Fibroblast of mammary gland (primary cell): ENCODE measurements around the gene TRANK1.

Experiments used
- DNase-seq: peaks from one replicate; pipeline ENCODE4 v3.0.0-alpha.2; 2010; ENCODE audit warnings: low read depth
- H3K4me3 ChIP-seq: 2 replicates; pipeline ENCODE4 v1.5.1; 2011; ENCODE audit warnings: low read depth, mild to moderate bottlenecking, low read length, moderate library complexity; ENCODE audit not compliant: control insufficient read depth
- TF ChIP-seq, protein P1 (sequence below): conservative IDR thresholded peaks from 2 replicates; pipeline ENCODE4 v1.5.1; 2011; ENCODE audit warnings: low read depth, low read length, inconsistent platforms; ENCODE audit not compliant: control insufficient read depth, insufficient read depth

Gene TRANK1

DNA sequence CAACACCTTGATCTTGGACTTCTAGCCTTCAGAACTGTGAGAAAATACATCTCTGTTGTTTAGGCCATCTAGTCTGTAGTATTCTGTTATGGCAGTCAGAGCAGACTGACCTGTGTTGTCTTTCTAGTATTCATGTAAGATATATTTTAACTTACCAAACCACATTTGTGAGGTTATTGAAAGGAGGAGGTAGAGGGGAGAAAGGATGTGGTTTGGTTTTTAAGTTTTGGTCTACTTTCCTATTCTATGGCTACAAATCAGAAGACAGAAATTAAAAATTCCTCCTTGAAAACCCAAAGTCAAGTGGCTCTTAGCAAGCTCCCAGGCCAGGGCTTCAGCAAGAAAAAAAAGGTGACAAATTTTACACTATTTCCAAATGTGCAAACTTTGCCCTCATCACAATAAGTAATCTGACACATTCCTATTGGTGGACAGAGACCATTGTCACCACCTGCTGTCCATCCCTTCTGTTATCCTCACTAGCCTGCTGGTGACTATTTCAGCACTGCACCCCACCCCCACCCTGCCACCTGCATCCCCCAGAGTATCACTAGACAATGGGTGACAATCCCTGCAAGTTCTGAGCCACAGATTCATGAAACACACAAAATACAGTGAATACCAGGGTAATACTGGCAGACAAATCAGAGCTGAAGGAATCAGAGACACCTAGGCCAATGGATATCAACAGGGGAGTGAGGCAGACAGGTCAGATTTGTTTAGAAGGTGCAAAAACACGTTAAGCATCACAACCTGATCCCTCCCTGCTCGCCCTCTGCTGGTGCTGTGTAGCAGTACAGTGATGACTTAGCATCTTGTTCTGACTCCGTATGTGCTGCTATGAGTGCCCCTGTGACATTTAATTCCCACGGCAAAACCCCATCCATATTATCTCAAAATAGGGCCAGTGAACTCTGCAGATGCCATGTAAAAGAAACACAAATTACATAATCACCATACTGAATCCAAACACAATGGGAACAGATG lies 101.5 kb downstream of the TRANK1 start:
- H3K4me3 ChIP-seq, result no peak overlapping the region
- peak; percentile 43 for DNase-seq
- TF ChIP-seq, protein P1, sequence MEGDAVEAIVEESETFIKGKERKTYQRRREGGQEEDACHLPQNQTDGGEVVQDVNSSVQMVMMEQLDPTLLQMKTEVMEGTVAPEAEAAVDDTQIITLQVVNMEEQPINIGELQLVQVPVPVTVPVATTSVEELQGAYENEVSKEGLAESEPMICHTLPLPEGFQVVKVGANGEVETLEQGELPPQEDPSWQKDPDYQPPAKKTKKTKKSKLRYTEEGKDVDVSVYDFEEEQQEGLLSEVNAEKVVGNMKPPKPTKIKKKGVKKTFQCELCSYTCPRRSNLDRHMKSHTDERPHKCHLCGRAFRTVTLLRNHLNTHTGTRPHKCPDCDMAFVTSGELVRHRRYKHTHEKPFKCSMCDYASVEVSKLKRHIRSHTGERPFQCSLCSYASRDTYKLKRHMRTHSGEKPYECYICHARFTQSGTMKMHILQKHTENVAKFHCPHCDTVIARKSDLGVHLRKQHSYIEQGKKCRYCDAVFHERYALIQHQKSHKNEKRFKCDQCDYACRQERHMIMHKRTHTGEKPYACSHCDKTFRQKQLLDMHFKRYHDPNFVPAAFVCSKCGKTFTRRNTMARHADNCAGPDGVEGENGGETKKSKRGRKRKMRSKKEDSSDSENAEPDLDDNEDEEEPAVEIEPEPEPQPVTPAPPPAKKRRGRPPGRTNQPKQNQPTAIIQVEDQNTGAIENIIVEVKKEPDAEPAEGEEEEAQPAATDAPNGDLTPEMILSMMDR, result peak; percentile 69

DNA sequence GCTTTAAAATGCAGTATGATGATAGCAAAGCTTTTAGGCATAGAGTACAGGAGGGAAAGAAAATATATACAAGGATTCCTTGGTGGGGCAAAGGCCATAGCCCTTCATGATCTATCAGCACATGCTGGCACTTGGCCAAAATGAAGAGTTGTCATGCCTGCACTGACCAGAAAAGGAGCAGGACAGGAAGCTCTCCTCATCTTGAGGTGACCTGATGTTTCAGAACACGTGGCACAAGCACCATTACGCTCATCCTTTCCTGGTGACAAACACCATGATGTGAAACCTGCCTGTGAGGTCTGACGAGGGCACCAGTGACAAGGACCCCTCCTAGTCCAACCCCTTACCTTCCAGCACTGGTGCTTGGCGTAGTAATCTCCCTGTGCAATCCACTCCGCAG lies 102.6 kb downstream of the TRANK1 start:
- TF ChIP-seq, protein P1, result no peak
- no peak for DNase-seq
- H3K4me3 ChIP-seq, result no peak overlapping the region

DNA sequence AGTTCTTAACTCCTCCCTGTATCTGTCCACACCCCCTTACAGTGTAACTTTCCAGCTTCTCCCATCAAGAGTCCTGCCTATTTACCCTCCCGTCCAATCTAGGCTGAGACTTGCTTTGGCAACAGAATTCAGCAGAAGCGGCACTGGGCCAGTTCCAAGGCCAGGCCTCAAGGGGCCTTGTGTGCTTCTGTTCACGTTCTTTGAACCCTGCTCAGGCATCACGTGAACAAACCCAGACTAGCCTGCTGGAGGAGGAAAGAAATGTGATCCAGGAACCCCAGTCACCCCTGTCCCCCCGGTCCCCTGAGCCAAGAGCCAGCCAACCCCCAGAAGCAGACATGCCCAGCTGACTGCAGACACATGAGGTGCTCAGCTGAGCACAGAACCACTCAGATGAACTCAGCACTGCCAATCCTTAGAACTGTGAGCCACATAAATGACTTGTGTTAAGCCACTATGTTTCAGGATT lies 104.4 kb downstream of the TRANK1 start:
- H3K4me3 ChIP-seq, result no peak overlapping the region
- TF ChIP-seq, protein P1, result no peak
- DNase-seq, result peak; percentile 23

DNA sequence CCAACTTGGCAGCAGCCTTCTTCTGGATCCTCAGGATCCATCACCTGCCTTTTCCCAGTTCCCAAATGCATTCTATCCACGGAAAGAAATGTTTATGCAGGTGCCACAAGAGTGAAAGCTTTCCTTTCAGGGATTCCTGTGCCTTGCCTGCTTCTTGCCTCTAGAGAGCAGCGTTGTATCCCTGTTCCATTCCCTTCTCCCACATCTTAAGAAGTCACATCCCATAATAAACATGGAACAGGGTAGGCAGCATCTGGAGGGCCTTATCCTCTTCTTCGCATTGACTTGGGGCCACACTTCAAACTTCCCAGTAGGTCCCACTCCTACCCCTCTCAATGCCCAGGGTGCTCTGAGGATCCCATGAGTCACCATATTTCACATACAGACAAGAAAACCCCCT lies 107.8 kb downstream of the TRANK1 start:
- TF ChIP-seq, protein P1, result peak; percentile 21
- DNase-seq, result no peak
- H3K4me3 ChIP-seq, result no peak overlapping the region

DNA sequence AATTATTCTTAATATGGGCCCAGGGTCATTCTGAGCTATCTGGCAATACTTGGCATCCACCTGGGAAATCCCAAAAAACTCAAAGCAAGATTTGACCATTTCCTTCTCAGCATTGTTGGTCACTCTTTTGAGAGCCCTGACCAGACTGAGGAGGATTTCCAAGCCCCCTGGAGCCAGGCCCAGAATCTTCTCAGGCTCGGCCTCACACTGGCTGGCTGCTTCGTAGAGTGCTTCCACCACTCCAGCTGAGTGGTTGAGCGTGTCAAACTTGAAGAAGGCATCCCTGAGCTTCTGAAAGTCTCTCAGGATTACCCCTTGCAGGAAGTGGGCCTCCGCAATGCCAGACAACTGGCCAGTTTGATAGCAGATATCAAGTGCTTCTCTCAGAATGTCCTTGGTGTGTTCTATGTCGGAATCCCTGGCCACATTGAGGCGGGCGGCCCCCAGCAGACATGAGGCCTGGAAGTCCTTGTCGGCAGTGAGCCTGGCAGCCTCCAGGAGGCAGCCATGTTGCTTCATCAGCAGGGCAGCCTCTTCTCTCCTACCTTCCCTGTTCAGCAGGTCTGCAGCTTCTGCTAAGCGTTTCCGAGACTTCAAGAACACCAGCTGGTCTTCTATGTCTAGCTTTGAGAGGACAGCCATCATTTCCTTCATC lies 111.6 kb downstream of the TRANK1 start:
- no peak for DNase-seq
- TF ChIP-seq, protein P1, result no peak
- no peak overlapping the region for H3K4me3 ChIP-seq

DNA sequence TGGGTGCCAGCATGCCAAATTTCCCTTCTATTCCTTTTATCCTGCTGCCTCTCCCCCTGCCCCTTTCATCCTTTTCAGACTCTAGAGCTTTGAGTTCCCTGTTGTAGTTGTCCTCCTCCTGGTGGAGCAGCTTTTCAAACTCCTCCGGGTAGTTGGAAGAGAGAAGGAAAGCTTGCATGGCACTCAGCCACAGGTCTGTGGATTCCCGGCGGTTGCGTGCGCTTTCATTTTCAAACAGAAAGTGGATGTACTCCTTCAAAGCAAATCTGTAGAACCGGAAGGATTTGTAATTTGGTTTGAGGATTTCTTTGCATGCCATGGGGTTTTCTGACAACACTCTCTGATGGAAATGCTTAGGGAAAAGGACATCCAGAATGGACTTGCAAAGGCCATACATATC lies 112.4 kb downstream of the TRANK1 start:
- no peak overlapping the region for H3K4me3 ChIP-seq
- no peak for DNase-seq
- TF ChIP-seq, protein P1, result no peak
